ENCODE results near the gene JAML. TPM values are rescaled to one million over a fixed set of nuclear protein-coding genes. Genes with fewer than 3 reads are reported as not detected.

JAML gene
- total and polyA plus RNA-seq, 9 of the 15 experiments (the other 6 are each of a cell fraction or from before 2014, with no cell fraction given) = 0.05 to 0.32 (median 0.22) TPM; not detected in 4

DNA sequence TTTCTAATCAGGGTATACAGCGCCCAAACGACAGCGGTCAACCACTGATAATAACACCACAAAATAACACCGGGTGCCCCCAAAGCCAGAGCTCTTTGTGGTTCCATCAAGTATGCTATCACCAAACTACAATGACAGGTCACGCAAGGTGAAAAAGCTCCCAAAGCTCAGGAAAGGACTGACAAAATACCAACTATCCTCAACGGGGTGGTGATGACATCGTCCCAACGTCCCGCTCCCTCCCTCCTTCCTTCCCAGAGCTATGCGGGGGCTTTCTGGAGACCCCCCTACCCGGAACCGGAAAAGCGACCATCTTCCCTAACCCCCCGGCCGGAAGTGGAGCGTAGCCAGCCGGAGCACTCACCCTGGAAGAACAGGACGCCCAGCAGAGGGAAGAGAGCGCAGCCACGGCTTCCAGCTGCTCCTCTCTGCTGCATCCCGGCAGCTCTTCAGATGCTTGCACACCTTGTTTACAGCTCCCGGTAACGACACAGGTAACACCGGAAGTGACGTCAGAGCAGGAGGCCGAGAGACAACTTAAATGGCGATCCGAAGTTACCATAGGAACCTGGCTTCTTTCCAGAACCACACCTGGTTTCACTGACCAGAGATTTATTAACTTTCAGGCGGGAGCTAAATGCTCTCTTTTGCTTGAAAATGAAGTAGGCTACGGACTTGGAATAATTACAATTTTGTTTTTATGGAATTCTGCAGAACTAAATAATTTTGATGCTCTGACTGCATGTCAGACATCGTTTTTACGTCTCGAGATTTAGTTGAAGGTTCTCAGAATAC, 27.2 kb upstream of the JAML start, which contains the start of gene MPZL3 (continued):
- TF ChIP-seq, protein P1, sequence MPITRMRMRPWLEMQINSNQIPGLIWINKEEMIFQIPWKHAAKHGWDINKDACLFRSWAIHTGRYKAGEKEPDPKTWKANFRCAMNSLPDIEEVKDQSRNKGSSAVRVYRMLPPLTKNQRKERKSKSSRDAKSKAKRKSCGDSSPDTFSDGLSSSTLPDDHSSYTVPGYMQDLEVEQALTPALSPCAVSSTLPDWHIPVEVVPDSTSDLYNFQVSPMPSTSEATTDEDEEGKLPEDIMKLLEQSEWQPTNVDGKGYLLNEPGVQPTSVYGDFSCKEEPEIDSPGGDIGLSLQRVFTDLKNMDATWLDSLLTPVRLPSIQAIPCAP (CRISPR knock-in tag; IDR thresholded peaks at IDR 0.05; ENCODE audit: borderline replicate concordance) = no peak
- TF ChIP-seq HDAC2 (IDR thresholded peaks at IDR 0.05) (0 out of 2 replicates have a peak, but pooled peaks have one; percentile 50), SNIP1 (IDR thresholded peaks at IDR 0.05; ENCODE audit: low read depth) (no peak), ZNF12 (CRISPR knock-in tag; IDR thresholded peaks at IDR 0.05) (peak; percentile 67; the same call in 1 of the 2 replicates), SRF (CRISPR knock-in tag; IDR thresholded peaks at IDR 0.05) (no peak), FOXP1 (CRISPR knock-in tag; IDR thresholded peaks at IDR 0.05) (peak; percentile 94), MTA1 (IDR thresholded peaks at IDR 0.05; ENCODE audit: borderline replicate concordance) (no peak), ZNF217 (CRISPR knock-in tag; IDR thresholded peaks at IDR 0.05) (no peak), CEBPB (tag; IDR thresholded peaks at IDR 0.05) (no peak), JUNB (CRISPR knock-in tag; conservative IDR thresholded peaks at IDR 0.05) (no peak), RFX5 (IDR thresholded peaks at IDR 0.05; ENCODE audit: low read depth, low read length) (no peak), NR3C1 (CRISPR knock-in tag; IDR thresholded peaks at IDR 0.05) (no peak), FOXM1 (IDR thresholded peaks at IDR 0.05; ENCODE audit: low read depth) (no peak), FOXM1 (CRISPR knock-in tag; IDR thresholded peaks at IDR 0.05; ENCODE audit: low read depth) (no peak; the same call in 1 of the 2 replicates), ZNF561 (CRISPR knock-in tag; conservative IDR thresholded peaks at IDR 0.05) (no peak), RBFOX2 (IDR thresholded peaks at IDR 0.05; ENCODE audit: low read depth, low read length) (peak; percentile 53), GTF2E2 (tag; IDR thresholded peaks at IDR 0.05) (peak; percentile 70; the same call in 1 of the 2 replicates)
- TF ChIP-seq, protein P2, sequence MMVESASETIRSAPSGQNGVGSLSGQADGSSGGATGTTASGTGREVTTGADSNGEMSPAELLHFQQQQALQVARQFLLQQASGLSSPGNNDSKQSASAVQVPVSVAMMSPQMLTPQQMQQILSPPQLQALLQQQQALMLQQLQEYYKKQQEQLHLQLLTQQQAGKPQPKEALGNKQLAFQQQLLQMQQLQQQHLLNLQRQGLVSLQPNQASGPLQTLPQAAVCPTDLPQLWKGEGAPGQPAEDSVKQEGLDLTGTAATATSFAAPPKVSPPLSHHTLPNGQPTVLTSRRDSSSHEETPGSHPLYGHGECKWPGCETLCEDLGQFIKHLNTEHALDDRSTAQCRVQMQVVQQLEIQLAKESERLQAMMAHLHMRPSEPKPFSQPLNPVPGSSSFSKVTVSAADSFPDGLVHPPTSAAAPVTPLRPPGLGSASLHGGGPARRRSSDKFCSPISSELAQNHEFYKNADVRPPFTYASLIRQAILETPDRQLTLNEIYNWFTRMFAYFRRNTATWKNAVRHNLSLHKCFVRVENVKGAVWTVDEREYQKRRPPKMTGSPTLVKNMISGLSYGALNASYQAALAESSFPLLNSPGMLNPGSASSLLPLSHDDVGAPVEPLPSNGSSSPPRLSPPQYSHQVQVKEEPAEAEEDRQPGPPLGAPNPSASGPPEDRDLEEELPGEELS (CRISPR knock-in tag; IDR thresholded peaks at IDR 0.05; ENCODE audit: borderline replicate concordance) = 0 out of 2 replicates have a peak, but pooled peaks have one; percentile 33
- TF ChIP-seq, protein P3, sequence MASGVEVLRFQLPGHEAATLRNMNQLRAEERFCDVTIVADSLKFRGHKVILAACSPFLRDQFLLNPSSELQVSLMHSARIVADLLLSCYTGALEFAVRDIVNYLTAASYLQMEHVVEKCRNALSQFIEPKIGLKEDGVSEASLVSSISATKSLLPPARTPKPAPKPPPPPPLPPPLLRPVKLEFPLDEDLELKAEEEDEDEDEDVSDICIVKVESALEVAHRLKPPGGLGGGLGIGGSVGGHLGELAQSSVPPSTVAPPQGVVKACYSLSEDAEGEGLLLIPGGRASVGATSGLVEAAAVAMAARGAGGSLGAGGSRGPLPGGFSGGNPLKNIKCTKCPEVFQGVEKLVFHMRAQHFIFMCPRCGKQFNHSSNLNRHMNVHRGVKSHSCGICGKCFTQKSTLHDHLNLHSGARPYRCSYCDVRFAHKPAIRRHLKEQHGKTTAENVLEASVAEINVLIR (CRISPR knock-in tag; IDR thresholded peaks at IDR 0.05) = peak; percentile 87
- TF ChIP-seq, protein P4, sequence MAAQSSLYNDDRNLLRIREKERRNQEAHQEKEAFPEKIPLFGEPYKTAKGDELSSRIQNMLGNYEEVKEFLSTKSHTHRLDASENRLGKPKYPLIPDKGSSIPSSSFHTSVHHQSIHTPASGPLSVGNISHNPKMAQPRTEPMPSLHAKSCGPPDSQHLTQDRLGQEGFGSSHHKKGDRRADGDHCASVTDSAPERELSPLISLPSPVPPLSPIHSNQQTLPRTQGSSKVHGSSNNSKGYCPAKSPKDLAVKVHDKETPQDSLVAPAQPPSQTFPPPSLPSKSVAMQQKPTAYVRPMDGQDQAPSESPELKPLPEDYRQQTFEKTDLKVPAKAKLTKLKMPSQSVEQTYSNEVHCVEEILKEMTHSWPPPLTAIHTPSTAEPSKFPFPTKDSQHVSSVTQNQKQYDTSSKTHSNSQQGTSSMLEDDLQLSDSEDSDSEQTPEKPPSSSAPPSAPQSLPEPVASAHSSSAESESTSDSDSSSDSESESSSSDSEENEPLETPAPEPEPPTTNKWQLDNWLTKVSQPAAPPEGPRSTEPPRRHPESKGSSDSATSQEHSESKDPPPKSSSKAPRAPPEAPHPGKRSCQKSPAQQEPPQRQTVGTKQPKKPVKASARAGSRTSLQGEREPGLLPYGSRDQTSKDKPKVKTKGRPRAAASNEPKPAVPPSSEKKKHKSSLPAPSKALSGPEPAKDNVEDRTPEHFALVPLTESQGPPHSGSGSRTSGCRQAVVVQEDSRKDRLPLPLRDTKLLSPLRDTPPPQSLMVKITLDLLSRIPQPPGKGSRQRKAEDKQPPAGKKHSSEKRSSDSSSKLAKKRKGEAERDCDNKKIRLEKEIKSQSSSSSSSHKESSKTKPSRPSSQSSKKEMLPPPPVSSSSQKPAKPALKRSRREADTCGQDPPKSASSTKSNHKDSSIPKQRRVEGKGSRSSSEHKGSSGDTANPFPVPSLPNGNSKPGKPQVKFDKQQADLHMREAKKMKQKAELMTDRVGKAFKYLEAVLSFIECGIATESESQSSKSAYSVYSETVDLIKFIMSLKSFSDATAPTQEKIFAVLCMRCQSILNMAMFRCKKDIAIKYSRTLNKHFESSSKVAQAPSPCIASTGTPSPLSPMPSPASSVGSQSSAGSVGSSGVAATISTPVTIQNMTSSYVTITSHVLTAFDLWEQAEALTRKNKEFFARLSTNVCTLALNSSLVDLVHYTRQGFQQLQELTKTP (IDR thresholded peaks at IDR 0.05; ENCODE audit: low read depth in 1 of 2, partially characterized antibody in 2 of 2) = no peak
